Keratinocyte (primary cell): Measurements from ENCODE around the gene AFF2. TPM values are rescaled to one million over a fixed set of nuclear protein-coding genes. Genes with fewer than 3 reads are reported as not detected.

Experiments
- DNase-seq: peaks from one replicate; pipeline ENCODE4 v3.0.0-alpha.2; 2011; ENCODE audit warnings: low read depth, missing footprints, low spot score
- FAIRE-seq: peaks from 2 replicates; lab custom pipeline; 2011; peaks lifted over from hg19 to GRCh38; lab: Jason Lieb, UNC
- H2AFZ ChIP-seq: 2 replicates; pipeline ENCODE4 v1.6.0; 2012; ENCODE audit warnings: low read length, control low read depth, inconsistent platforms; ENCODE audit not compliant: control insufficient read depth
- H3K27ac ChIP-seq: 2 replicates; pipeline ENCODE4 v1.5.1; 2011; ENCODE audit warnings: low read length; ENCODE audit not compliant: control insufficient read depth, insufficient read depth
- H3K27me3 ChIP-seq: 3 replicates; pipeline ENCODE4 v1.6.0; 2011; ENCODE audit warnings: low read length; ENCODE audit not compliant: control insufficient read depth, insufficient read depth; ENCODE audit errors: extremely low read depth
- H3K36me3 ChIP-seq, 2 experiments: 2 replicates in 1 of 2; 3 replicates in 1 of 2; pipeline ENCODE4 v1.5.1; 2011; ENCODE audit warnings: low read length in 2 of 2, mild to moderate bottlenecking in 1 of 2; ENCODE audit not compliant: control insufficient read depth in 2 of 2, insufficient read depth in 2 of 2; ENCODE audit errors: extremely low read depth in 1 of 2
- H3K4me1 ChIP-seq: 3 replicates; pipeline ENCODE4 v1.5.1; 2011; ENCODE audit warnings: low read length; ENCODE audit not compliant: control insufficient read depth, insufficient read depth; ENCODE audit errors: extremely low read depth
- H3K4me2 ChIP-seq: 3 replicates; pipeline ENCODE4 v1.6.0; 2011; ENCODE audit warnings: low read depth, low read length; ENCODE audit not compliant: control insufficient read depth, insufficient read depth; ENCODE audit errors: extremely low read depth
- H3K4me3 ChIP-seq, 3 experiments: fragments of 200-600 bp in 1 of 3; sonication (generic) in 1 of 3; 2 replicates in 2 of 3; 3 replicates in 1 of 3; pipeline ENCODE4 v1.5.1; 2011 to 2016; ENCODE audit warnings: low read length in 3 of 3, mild to moderate bottlenecking in 3 of 3, control low read depth in 2 of 3, inconsistent platforms in 1 of 3, low read depth in 1 of 3, mixed read lengths in 1 of 3, mixed run types in 1 of 3, moderate library complexity in 1 of 3; ENCODE audit not compliant: control insufficient read depth in 2 of 3, insufficient read depth in 2 of 3; ENCODE audit errors: extremely low read depth in 1 of 3
- H3K79me2 ChIP-seq: 2 replicates; pipeline ENCODE4 v1.6.0; 2012; ENCODE audit warnings: low read length; ENCODE audit not compliant: control insufficient read depth, insufficient read depth
- H3K9ac ChIP-seq: 3 replicates; pipeline ENCODE4 v1.6.0; 2011; ENCODE audit warnings: low read length; ENCODE audit not compliant: control insufficient read depth, insufficient read depth; ENCODE audit errors: extremely low read depth
- H3K9me1 ChIP-seq: 3 replicates; pipeline ENCODE4 v1.6.0; 2011; ENCODE audit warnings: low read length; ENCODE audit not compliant: control insufficient read depth, insufficient read depth; ENCODE audit errors: extremely low read depth
- H3K9me3 ChIP-seq: 2 replicates; pipeline ENCODE4 v1.5.1; 2012; ENCODE audit warnings: low read depth, low read length; ENCODE audit not compliant: control insufficient read depth
- H4K20me1 ChIP-seq: 3 replicates; pipeline ENCODE4 v1.6.0; 2011; ENCODE audit warnings: low read length; ENCODE audit not compliant: control insufficient read depth, insufficient read depth; ENCODE audit errors: extremely low read depth
- EZH2 ChIP-seq: IDR thresholded peaks from one replicate; pipeline ENCODE4 v1.6.1; 2012; ENCODE audit warnings: inconsistent platforms, mild to moderate bottlenecking, low read length, moderate library complexity
- dilution Hi-C: fragments of 300-500 bp; cut with MboI; formaldehyde crosslinking; loops from one replicate; pipeline ENCODE4 v1.7.0; 2020; ENCODE audit warnings: low sequenced_read_pairs; ENCODE audit not compliant: extremely low pct_ligation_motif_present
- polyA plus RNA-seq, 5 experiments: library from polyadenylated mRNA; depleted of rRNA in 3 of 5; stranded (reverse) in 3 of 5; stranded (forward) in 1 of 5; unstranded in 1 of 5; fragments of >200 nt; gene quantifications; 1 replicate in 1 of 5; 2 replicates in 3 of 5; 3 replicates in 1 of 5; pipeline versions ENCODE4 v1.2.1 to v1.2.3, GENCODE V29; 2011 to 2012; ENCODE audit warnings: missing spikeins in 2 of 5, low read depth in 1 of 5, low replicate concordance in 1 of 5
- TF ChIP-seq, protein P1 (sequence below), 3 experiments: IDR thresholded peaks in 1 of 3; conservative IDR thresholded peaks in 1 of 3; optimal IDR thresholded peaks in 1 of 3; 2 replicates in 2 of 3; 3 replicates in 1 of 3; pipeline versions ENCODE3 to v1.5.1; 2011; ENCODE audit warnings: low read length in 3 of 3, mild to moderate bottlenecking in 3 of 3, moderate library complexity in 2 of 3, control low read depth in 1 of 3, inconsistent platforms in 1 of 3; ENCODE audit not compliant: insufficient read depth in 2 of 3; ENCODE audit errors: extremely low read depth in 1 of 3

Gene AFF2
- polyA plus RNA-seq, 1 donor (not counting 4 experiments of a cell fraction or from before 2014, with no cell fraction given) = 0.01 TPM

DNA sequence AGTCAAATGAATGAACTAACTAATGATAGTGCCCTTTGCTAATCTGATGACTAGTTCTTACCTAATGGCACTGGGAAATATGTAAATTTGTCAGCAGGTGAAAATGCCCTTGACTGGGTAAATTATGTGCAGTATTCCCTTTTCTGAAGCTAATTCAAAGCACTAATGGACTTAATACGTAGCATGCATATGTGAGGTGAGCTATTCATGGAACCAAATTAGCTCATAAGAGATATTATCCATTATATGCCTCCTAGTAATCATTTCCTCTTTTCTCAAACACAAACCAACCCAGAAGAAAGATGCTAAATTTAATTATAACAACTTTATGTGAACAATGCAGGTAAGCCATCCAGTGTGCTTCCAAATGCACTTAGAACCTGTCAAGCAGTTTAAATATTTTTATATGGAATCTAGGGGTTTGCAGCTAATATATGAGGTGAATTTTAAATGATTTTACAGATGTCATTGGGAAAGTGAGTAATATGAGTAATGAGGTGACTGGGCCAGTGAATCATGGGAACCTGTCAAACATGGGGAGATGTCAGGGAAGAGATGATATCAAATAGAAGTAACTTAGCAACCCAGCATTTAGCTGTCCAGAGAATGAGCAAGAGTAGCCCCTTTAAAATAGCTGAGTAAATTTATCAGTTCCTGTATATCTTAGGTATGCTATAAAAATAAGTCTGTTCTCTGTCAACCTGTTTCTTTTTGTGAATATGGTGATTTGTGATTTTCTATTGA, 315.0 kb downstream of the AFF2 start:
- no peaks in the 10 kb centered on the region for H4K20me1 ChIP-seq
- H3K27ac ChIP-seq = no peak overlapping the region
- no peaks in the 10 kb centered on the region for H3K9me1 ChIP-seq
- no peak overlapping the region for H2AFZ ChIP-seq
- no peaks in the 10 kb centered on the region for H3K27me3 ChIP-seq
- no peak overlapping the region for H3K4me3 ChIP-seq
- dilution Hi-C loops = no loop called here
- no peak overlapping the region for H3K9ac ChIP-seq
- no peaks in the 10 kb centered on the region for H3K79me2 ChIP-seq
- no peaks in the 10 kb centered on the region for H3K36me3 ChIP-seq
- no peaks in the 10 kb centered on the region for H3K9me3 ChIP-seq
- FAIRE-seq (no peak), DNase-seq (no peak)
- no peak overlapping the region for H3K4me2 ChIP-seq
- TF ChIP-seq, protein P1, sequence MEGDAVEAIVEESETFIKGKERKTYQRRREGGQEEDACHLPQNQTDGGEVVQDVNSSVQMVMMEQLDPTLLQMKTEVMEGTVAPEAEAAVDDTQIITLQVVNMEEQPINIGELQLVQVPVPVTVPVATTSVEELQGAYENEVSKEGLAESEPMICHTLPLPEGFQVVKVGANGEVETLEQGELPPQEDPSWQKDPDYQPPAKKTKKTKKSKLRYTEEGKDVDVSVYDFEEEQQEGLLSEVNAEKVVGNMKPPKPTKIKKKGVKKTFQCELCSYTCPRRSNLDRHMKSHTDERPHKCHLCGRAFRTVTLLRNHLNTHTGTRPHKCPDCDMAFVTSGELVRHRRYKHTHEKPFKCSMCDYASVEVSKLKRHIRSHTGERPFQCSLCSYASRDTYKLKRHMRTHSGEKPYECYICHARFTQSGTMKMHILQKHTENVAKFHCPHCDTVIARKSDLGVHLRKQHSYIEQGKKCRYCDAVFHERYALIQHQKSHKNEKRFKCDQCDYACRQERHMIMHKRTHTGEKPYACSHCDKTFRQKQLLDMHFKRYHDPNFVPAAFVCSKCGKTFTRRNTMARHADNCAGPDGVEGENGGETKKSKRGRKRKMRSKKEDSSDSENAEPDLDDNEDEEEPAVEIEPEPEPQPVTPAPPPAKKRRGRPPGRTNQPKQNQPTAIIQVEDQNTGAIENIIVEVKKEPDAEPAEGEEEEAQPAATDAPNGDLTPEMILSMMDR (optimal IDR thresholded peaks at IDR 0.05 in 1 of 3, IDR thresholded peaks at IDR 0.05 in 1 of 3, conservative IDR thresholded peaks at IDR 0.05 in 1 of 3; ENCODE audit: extremely low read depth in 1 of 3, insufficient read depth in 2 of 3, low read length in 3 of 3) = no peak
- no peak for TF ChIP-seq EZH2
- no peaks in the 10 kb centered on the region for H3K4me1 ChIP-seq

DNA sequence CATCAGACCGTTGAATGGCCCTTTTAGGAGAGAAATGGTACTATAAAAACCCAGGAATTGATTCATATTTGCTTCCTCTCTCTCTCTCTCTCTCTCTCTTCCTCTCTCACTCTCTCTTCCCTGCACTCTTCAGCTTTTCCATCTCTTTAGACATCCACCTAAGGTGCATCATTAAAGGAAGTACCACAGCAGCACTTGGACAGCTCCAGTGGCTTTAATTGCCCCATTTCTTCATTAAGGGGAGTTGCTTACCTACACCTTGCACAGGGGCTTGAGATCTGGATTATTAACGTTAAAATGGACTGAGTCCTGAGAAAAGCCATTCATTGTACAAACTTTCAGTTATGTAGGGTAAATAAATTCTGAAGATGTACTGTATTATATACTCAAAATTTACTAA, 323.6 kb downstream of the AFF2 start:
- no peaks in the 10 kb centered on the region for H3K27me3 ChIP-seq
- FAIRE-seq = no peak
- H2AFZ ChIP-seq = no peak overlapping the region
- no peaks in the 10 kb centered on the region for H3K79me2 ChIP-seq
- no peaks in the 10 kb centered on the region for H3K36me3 ChIP-seq
- H3K9me1 ChIP-seq = no peaks in the 10 kb centered on the region
- no peaks in the 10 kb centered on the region for H4K20me1 ChIP-seq
- dilution Hi-C loops = no loop called here
- no peak for DNase-seq
- no peaks in the 10 kb centered on the region for H3K4me1 ChIP-seq
- H3K9ac ChIP-seq = no peak overlapping the region
- H3K4me2 ChIP-seq = no peak overlapping the region
- H3K9me3 ChIP-seq = no peaks in the 10 kb centered on the region
- TF ChIP-seq EZH2 = no peak
- TF ChIP-seq, protein P1 (optimal IDR thresholded peaks at IDR 0.05 in 1 of 3, IDR thresholded peaks at IDR 0.05 in 1 of 3, conservative IDR thresholded peaks at IDR 0.05 in 1 of 3; ENCODE audit: extremely low read depth in 1 of 3, insufficient read depth in 2 of 3, low read length in 3 of 3) = no peak
- H3K4me3 ChIP-seq = no peak overlapping the region
- H3K27ac ChIP-seq = no peak overlapping the region
